T1000 (cell line): Measurements from ENCODE around the gene MAGI2.

ENCODE experiments used
- DNase-seq: peaks from one replicate; lab custom pipeline; 2025; ENCODE audit warnings: mixed read lengths; lab: John Stamatoyannopoulos, UW

MAGI2 gene

GRCh38 chr7:78083476-78084120 is 1369.9 kb downstream of the MAGI2 start:
- no peak for DNase-seq

- DNase-seq = no peak
These were observed 1370.9 kb downstream of the MAGI2 start for GRCh38 chr7:78082556-78082955.

GRCh38 chr7:78081888-78082287 is 1371.6 kb downstream of the MAGI2 start:
- no peak for DNase-seq

- no peak for DNase-seq
These were observed 1372.1 kb downstream of the MAGI2 start for GRCh38 chr7:78081344-78081743.

GRCh38 chr7:78080811-78081210 is 1372.7 kb downstream of the MAGI2 start:
- DNase-seq = no peak

GRCh38 chr7:78080241-78080640 is 1373.2 kb downstream of the MAGI2 start:
- no peak for DNase-seq

GRCh38 chr7:78074713-78075112 is 1378.8 kb downstream of the MAGI2 start:
- DNase-seq = no peak

GRCh38 chr7:78073609-78074382 is 1379.7 kb downstream of the MAGI2 start:
- no peak for DNase-seq

- DNase-seq = no peak
These were observed 1381.3 kb downstream of the MAGI2 start for GRCh38 chr7:78072201-78072590.

GRCh38 chr7:78071491-78072200 is 1381.8 kb downstream of the MAGI2 start:
- DNase-seq = no peak

- no peak for DNase-seq
These were observed 1386.9 kb downstream of the MAGI2 start for GRCh38 chr7:78066599-78066998.

GRCh38 chr7:78063758-78064157 is 1389.7 kb downstream of the MAGI2 start:
- no peak for DNase-seq

GRCh38 chr7:78062214-78062613 is 1391.3 kb downstream of the MAGI2 start:
- no peak for DNase-seq

- DNase-seq = no peak
These were observed 1395.9 kb downstream of the MAGI2 start for GRCh38 chr7:78057571-78057970.

GRCh38 chr7:78055599-78055998 is 1397.9 kb downstream of the MAGI2 start:
- no peak for DNase-seq

GRCh38 chr7:78055001-78055573 is 1398.4 kb downstream of the MAGI2 start:
- DNase-seq = no peak

- no peak for DNase-seq
These were observed 1401.4 kb downstream of the MAGI2 start for GRCh38 chr7:78052112-78052511.

GRCh38 chr7:78047800-78048199 is 1405.7 kb downstream of the MAGI2 start:
- DNase-seq = no peak

GRCh38 chr7:78043159-78043558 is 1410.3 kb downstream of the MAGI2 start:
- DNase-seq = no peak

- no peak for DNase-seq
These were observed 1412.0 kb downstream of the MAGI2 start for GRCh38 chr7:78041423-78041822.

GRCh38 chr7:78039790-78040776 is 1413.4 kb downstream of the MAGI2 start:
- DNase-seq = no peak
